Measurements from ENCODE around the gene DHX40. TPM values are rescaled to one million over a fixed set of nuclear protein-coding genes. Genes with fewer than 3 reads are reported as not detected.

The DHX40 gene
- total RNA-seq, 3 donors from 2014 or later (not counting 1 experiment from before 2014, with no cell fraction given) = 43.0 to 47.4 (median 46.6) TPM

DNA sequence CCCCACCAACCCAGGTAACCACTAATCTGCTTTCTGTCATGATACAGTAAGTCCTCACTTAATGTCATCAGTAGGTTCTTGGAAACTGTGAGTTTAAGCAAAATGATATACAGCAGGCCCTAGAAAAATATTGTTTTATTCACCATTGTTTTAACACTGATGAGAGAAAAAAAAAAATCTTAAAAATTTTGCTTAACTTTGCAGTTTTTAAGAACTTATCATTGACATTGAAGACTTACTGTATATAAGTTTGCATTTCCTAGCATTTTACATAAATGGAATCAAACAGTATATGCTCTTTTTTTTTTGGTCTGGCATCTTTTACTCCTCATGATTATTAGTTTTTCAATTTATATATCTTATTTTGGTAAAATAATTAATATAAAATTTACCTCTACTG is 34.8 kb downstream of the DHX40 start:
- H3K9me3 Mint-ChIP-seq = no peaks in the 10 kb centered on the region
- no peaks in the 10 kb centered on the region for H3K4me1 Mint-ChIP-seq
- no peaks in the 10 kb centered on the region for H3K27me3 Mint-ChIP-seq (ENCODE audit: low read depth in 2 of 2)
- H3K27ac Mint-ChIP-seq = no peak overlapping the region
- no peak overlapping the region for H3K4me3 Mint-ChIP-seq
- TF ChIP-seq, protein P1, sequence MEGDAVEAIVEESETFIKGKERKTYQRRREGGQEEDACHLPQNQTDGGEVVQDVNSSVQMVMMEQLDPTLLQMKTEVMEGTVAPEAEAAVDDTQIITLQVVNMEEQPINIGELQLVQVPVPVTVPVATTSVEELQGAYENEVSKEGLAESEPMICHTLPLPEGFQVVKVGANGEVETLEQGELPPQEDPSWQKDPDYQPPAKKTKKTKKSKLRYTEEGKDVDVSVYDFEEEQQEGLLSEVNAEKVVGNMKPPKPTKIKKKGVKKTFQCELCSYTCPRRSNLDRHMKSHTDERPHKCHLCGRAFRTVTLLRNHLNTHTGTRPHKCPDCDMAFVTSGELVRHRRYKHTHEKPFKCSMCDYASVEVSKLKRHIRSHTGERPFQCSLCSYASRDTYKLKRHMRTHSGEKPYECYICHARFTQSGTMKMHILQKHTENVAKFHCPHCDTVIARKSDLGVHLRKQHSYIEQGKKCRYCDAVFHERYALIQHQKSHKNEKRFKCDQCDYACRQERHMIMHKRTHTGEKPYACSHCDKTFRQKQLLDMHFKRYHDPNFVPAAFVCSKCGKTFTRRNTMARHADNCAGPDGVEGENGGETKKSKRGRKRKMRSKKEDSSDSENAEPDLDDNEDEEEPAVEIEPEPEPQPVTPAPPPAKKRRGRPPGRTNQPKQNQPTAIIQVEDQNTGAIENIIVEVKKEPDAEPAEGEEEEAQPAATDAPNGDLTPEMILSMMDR (IDR thresholded peaks at IDR 0.05) = no peak
- no peaks in the 10 kb centered on the region for H3K9me3 ChIP-seq (ENCODE audit: control insufficient read depth, insufficient read depth, low read length)
- H3K4me3 ChIP-seq (ENCODE audit: low read length) = no peak overlapping the region
- H3K36me3 ChIP-seq (ENCODE audit: control insufficient read depth, insufficient read depth, low read length) = peaks cover 37% of the 10 kb centered on the region
- intact Hi-C loops (cut with micrococcal nuclease) = no loop called here
- H3K36me3 Mint-ChIP-seq = peaks cover 29% of the 10 kb centered on the region
- DNase-seq (no peak), ATAC-seq (no peak)
- no peaks in the 10 kb centered on the region for H3K27me3 ChIP-seq (ENCODE audit: control insufficient read depth, insufficient read depth, low read length)
- H3K27ac ChIP-seq (ENCODE audit: low read length) = no peak overlapping the region
- H3K4me1 ChIP-seq (ENCODE audit: control insufficient read depth, insufficient read depth, low read length) = no peaks in the 10 kb centered on the region

DNA sequence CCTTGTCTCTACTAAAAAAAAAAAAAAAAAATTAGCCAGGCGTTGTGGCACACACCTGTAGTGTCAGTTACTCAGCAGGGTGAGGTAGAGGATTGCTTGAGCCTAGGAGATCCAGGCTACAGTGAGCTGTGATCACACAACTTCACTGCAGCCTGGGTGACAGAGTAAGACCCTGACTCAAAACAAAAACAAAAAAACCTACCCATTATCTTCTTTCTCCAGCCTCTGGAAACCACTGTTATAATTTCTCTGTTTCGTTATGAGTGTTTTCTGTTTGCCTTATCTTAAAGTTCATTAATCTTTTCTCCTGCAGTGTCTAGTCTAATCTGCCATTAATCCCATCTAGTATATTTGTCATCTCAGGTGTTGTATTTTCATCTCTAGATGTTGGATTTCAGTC is 35.7 kb downstream of the DHX40 start:
- no peak for DNase-seq
- peaks cover 29% of the 10 kb centered on the region for H3K36me3 Mint-ChIP-seq
- H3K4me1 Mint-ChIP-seq = no peaks in the 10 kb centered on the region
- 85% methylated on average over 2 of the region's 2 CpGs for whole genome bisulfite sequencing (ENCODE audit: insufficient coverage)
- intact Hi-C loops (cut with micrococcal nuclease) = no loop called here
- H3K27ac Mint-ChIP-seq = no peak overlapping the region
- TF ChIP-seq, protein P1 (IDR thresholded peaks at IDR 0.05) = no peak
- H3K4me3 Mint-ChIP-seq = no peak overlapping the region
- ATAC-seq = no peak
- H3K27me3 ChIP-seq (ENCODE audit: control insufficient read depth, insufficient read depth, low read length) = no peaks in the 10 kb centered on the region
- no peak overlapping the region for H3K4me3 ChIP-seq (ENCODE audit: low read length)
- no peaks in the 10 kb centered on the region for H3K4me1 ChIP-seq (ENCODE audit: control insufficient read depth, insufficient read depth, low read length)
- H3K27me3 Mint-ChIP-seq (ENCODE audit: low read depth in 2 of 2) = no peaks in the 10 kb centered on the region
- H3K9me3 Mint-ChIP-seq = no peaks in the 10 kb centered on the region
- H3K27ac ChIP-seq (ENCODE audit: low read length) = no peak overlapping the region
- peaks cover 45% of the 10 kb centered on the region for H3K36me3 ChIP-seq (ENCODE audit: control insufficient read depth, insufficient read depth, low read length)
- H3K9me3 ChIP-seq (ENCODE audit: control insufficient read depth, insufficient read depth, low read length) = no peaks in the 10 kb centered on the region

DNA sequence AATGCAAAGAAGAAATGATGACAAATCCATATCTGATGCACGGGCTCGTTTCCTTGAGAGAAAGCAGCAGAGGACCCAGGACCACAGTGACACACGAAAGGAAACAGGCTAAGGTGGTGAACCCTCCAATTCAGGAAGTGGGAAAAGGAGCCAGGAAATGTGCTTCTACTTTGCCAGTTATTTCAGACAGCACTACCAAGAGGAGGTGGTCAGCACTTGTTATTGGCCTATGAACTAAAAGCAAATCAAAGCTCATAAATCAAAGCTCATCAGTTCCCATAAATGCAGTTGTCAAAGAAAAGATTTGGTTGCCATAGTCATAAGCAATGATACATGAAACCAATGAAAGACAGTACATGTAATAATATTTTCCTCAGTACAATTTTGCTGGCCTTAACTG is 41.7 kb downstream of the DHX40 start:
- Mint-ChIP-seq H3K27ac (no peak overlapping the region), H3K9me3 (no peaks in the 10 kb centered on the region), H3K4me1 (no peaks in the 10 kb centered on the region), H3K27me3 (ENCODE audit: low read depth in 2 of 2) (no peaks in the 10 kb centered on the region), H3K4me3 (no peak overlapping the region), H3K36me3 (peaks cover 18% of the 10 kb centered on the region)
- TF ChIP-seq, protein P1 (IDR thresholded peaks at IDR 0.05) = no peak
- WGBS (ENCODE audit: insufficient coverage) = 50% methylated on average over 3 of the region's 3 CpGs
- Histone ChIP-seq H3K36me3 (ENCODE audit: control insufficient read depth, insufficient read depth, low read length) (peaks cover 51% of the 10 kb centered on the region), H3K4me3 (ENCODE audit: low read length) (no peak overlapping the region), H3K9me3 (ENCODE audit: control insufficient read depth, insufficient read depth, low read length) (no peaks in the 10 kb centered on the region), H3K27me3 (ENCODE audit: control insufficient read depth, insufficient read depth, low read length) (no peaks in the 10 kb centered on the region), H3K4me1 (ENCODE audit: control insufficient read depth, insufficient read depth, low read length) (no peaks in the 10 kb centered on the region), H3K27ac (ENCODE audit: low read length) (no peak overlapping the region)
- DNase-seq (no peak), ATAC-seq (no peak)
- intact Hi-C loops (cut with micrococcal nuclease) = no loop called here

DNA sequence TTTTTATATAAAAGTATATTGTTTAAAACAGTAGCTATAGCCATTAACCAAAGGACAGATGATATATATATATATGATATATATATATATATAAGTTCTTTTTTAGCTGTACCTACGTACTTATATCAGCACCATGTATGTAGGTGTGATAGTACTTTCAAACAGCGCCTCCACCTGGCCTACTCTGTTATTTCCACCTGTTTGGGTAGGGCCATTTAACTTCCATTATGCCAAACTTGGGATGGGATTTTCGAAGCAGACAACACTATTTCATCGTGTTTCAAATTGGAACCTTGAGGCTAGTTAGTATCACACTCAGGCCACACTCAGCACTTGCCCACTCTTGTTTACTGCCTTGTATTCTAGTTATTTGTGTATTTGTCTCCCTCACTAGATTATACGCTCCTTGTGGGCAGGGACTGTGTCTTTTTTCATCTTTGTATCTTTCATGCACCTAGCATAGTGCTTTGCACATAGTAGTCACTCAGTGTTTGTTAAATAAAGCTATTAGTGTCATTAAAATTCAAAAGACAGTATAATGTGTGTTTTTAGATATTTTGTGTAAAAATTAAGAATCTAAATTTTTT is 42.5 kb downstream of the DHX40 start:
- WGBS (ENCODE audit: insufficient coverage) = 98% methylated on average over 3 of the region's 5 CpGs
- TF ChIP-seq, protein P1 (IDR thresholded peaks at IDR 0.05) = peak; percentile 27
- Histone ChIP-seq H3K4me1 (ENCODE audit: control insufficient read depth, insufficient read depth, low read length) (no peaks in the 10 kb centered on the region), H3K27me3 (ENCODE audit: control insufficient read depth, insufficient read depth, low read length) (no peaks in the 10 kb centered on the region), H3K4me3 (ENCODE audit: low read length) (no peak overlapping the region), H3K36me3 (ENCODE audit: control insufficient read depth, insufficient read depth, low read length) (peaks cover 44% of the 10 kb centered on the region), H3K9me3 (ENCODE audit: control insufficient read depth, insufficient read depth, low read length) (no peaks in the 10 kb centered on the region), H3K27ac (ENCODE audit: low read length) (no peak overlapping the region)
- Mint-ChIP-seq H3K4me1 (no peaks in the 10 kb centered on the region), H3K27ac (no peak overlapping the region), H3K9me3 (no peaks in the 10 kb centered on the region), H3K4me3 (no peak overlapping the region), H3K27me3 (ENCODE audit: low read depth in 2 of 2) (no peaks in the 10 kb centered on the region), H3K36me3 (peaks cover 9% of the 10 kb centered on the region)
- peak in 1 of 2 donors; percentile 54 for DNase-seq
- intact Hi-C loops (cut with micrococcal nuclease) = no loop called here
- ATAC-seq = peak in 1 of 3 donors; percentile 41

Measured in natural killer cell (primary cell).